HCT116 (cell line): ENCODE data around the gene UNC80. TPM values are rescaled to one million over a fixed set of nuclear protein-coding genes. Genes with fewer than 3 reads are reported as not detected.
A peak's percentile ranks its signal among the peaks of the same experiment; 100 is the strongest.

ENCODE experiments used
- ATAC-seq: fragments of 200-7000 bp; cut with Tn5 transposase; 2 replicates; pipeline ENCODE4 v1.9.1; 2020; ENCODE audit warnings: mild to moderate bottlenecking, moderate library complexity
- BruUV-seq: library from RNA; stranded (reverse); fragments of 400-500 nt; replicated peaks from 2 replicates; lab custom pipeline; 2021; lab: Mats Ljungman, UMichigan
- CTCF ChIA-PET: fragments of 300-600 bp; sonication (Branson Sonifier 250); formaldehyde crosslinking; loops from one replicate; lab custom pipeline; 2021; ENCODE audit warnings: antibody characterized with exemption; lab: Charles Lee
- POLR2A ChIA-PET: fragments of 300-600, 350-600 bp; sonication (Branson Sonifier 250); formaldehyde crosslinking; loops from one replicate; lab custom pipeline; 2021; ENCODE audit warnings: antibody characterized with exemption; lab: Charles Lee
- RAD21 ChIA-PET, 2 experiments: fragments of 300-600 bp; sonication (Branson Sonifier 250); formaldehyde crosslinking; loops; one replicate each; lab custom pipeline; 2023; ENCODE audit warnings: low total read pairs in 2 of 2; ENCODE audit not compliant: uncharacterized antibody in 2 of 2, unreplicated experiment in 2 of 2, low non-redundant PET in 1 of 2; lab: Charles Lee
- DNase-seq: peaks from one replicate; pipeline ENCODE4 v3.0.0-alpha.2; 2010; ENCODE audit warnings: low read depth, low spot score
- H2AFZ ChIP-seq: fragments of 200-600 bp; shearing (Covaris generic), sonication (generic); 2 replicates; pipeline ENCODE4 v1.6.1; 2017; ENCODE audit warnings: low read depth, mixed run types, mixed read lengths, antibody characterized with exemption, low read length; ENCODE audit not compliant: poor library complexity, severe bottlenecking
- H3K27ac ChIP-seq: 2 replicates; pipeline ENCODE4 v1.5.1; 2012; ENCODE audit warnings: low read depth, low read length
- H3K27me3 ChIP-seq: fragments of 200-600 bp; sonication (generic); 2 replicates; pipeline ENCODE4 v1.6.1; 2016; ENCODE audit warnings: mixed run types, low read length, mixed read lengths; ENCODE audit not compliant: insufficient read depth
- H3K36me3 ChIP-seq, 2 experiments: fragments of 200-500 bp in 1 of 2; fragments of 200-600 bp in 1 of 2; sonication (Bioruptor generic) in 1 of 2; sonication (generic) in 1 of 2; 2 replicates each; pipeline versions ENCODE4 v1.5.1 to v1.6.1; 2014 to 2016; ENCODE audit warnings: low read length in 2 of 2, inconsistent platforms in 1 of 2, mixed read lengths in 1 of 2, mixed run types in 1 of 2; ENCODE audit not compliant: insufficient read depth in 2 of 2, control insufficient read depth in 1 of 2
- H3K4me1 ChIP-seq, 2 experiments: fragments of 200-600 bp in 1 of 2; sonication (generic) in 1 of 2; 2 replicates each; pipeline versions ENCODE4 v1.5.1 to v1.6.1; 2012 to 2017; ENCODE audit warnings: low read length in 2 of 2, inconsistent platforms in 1 of 2, mild to moderate bottlenecking in 1 of 2, mixed read lengths in 1 of 2, mixed run types in 1 of 2, moderate library complexity in 1 of 2; ENCODE audit not compliant: insufficient read depth in 2 of 2, control insufficient read depth in 1 of 2
- H3K4me2 ChIP-seq: fragments of 200-600 bp; sonication (generic); 2 replicates; pipeline ENCODE4 v1.6.1; 2017; ENCODE audit warnings: mixed run types, low read length, mixed read lengths
- H3K4me3 ChIP-seq, 2 experiments: fragments of 200-600 bp in 1 of 2; sonication (generic) in 1 of 2; replicated peaks in 1 of 2; 2 replicates each; pipeline ENCODE4 v1.5.1; 2011 to 2016; ENCODE audit warnings: low read length in 2 of 2, control low read depth in 1 of 2, low read depth in 1 of 2, mild to moderate bottlenecking in 1 of 2, mixed read lengths in 1 of 2, mixed run types in 1 of 2
- H3K79me2 ChIP-seq: fragments of 200-600 bp; sonication (generic); 2 replicates; pipeline ENCODE4 v1.6.1; 2017; ENCODE audit warnings: mild to moderate bottlenecking, mixed run types, low read length, moderate library complexity, mixed read lengths; ENCODE audit not compliant: insufficient read depth
- H3K9ac ChIP-seq: fragments of 200-600 bp; sonication (generic); 2 replicates; pipeline ENCODE4 v1.6.1; 2016; ENCODE audit warnings: low read length, mixed read lengths
- H3K9me2 ChIP-seq: fragments of 200-600 bp; sonication (generic), shearing (Covaris generic); 2 replicates; pipeline ENCODE4 v1.6.1; 2017; ENCODE audit warnings: mixed run types, mild to moderate bottlenecking, moderate library complexity; ENCODE audit not compliant: insufficient read depth
- H3K9me3 ChIP-seq, 2 experiments: fragments of 200-500 bp in 1 of 2; fragments of 200-600 bp in 1 of 2; sonication (Bioruptor generic) in 1 of 2; sonication (generic) in 1 of 2; 2 replicates each; pipeline ENCODE4 v1.6.1; 2014 to 2017; ENCODE audit warnings: low read length in 2 of 2, mixed read lengths in 2 of 2, inconsistent platforms in 1 of 2, low read depth in 1 of 2, mild to moderate bottlenecking in 1 of 2, mixed run types in 1 of 2, moderate library complexity in 1 of 2; ENCODE audit not compliant: control insufficient read depth in 1 of 2, insufficient read depth in 1 of 2
- H4K20me1 ChIP-seq: fragments of 200-600 bp; sonication (generic), shearing (Covaris generic); 2 replicates; pipeline ENCODE4 v1.6.1; 2017; ENCODE audit warnings: mixed run types, mild to moderate bottlenecking, moderate library complexity; ENCODE audit not compliant: insufficient read depth
- ELF1 ChIP-seq: IDR thresholded peaks from 2 replicates; pipeline ENCODE4 v1.6.1; 2012; ENCODE audit warnings: low read depth, borderline replicate concordance
- RAD21 ChIP-seq: IDR thresholded peaks from 2 replicates; pipeline ENCODE4 v1.6.1; 2012; ENCODE audit warnings: low read depth, mild to moderate bottlenecking
- REST ChIP-seq: IDR thresholded peaks from 2 replicates; pipeline ENCODE4 v1.6.1; 2012; ENCODE audit warnings: low read depth
- SIN3A ChIP-seq: IDR thresholded peaks from 2 replicates; pipeline ENCODE4 v1.6.1; 2012; ENCODE audit warnings: low read depth
- intact Hi-C: fragments of 100-400 bp; cut with micrococcal nuclease; formaldehyde crosslinking; loops from 2 replicates; pipeline ENCODE4 v1.10.0; 2022
- total RNA-seq: library from RNA; stranded (reverse); gene quantifications from one replicate; pipeline ENCODE4 v1.2.1, GENCODE V29; 2021; ENCODE audit not compliant: unreplicated experiment
- TF ChIP-seq, protein P1 (sequence below): IDR thresholded peaks from 2 replicates; pipeline ENCODE4 v1.6.1; 2011; ENCODE audit warnings: mild to moderate bottlenecking, low read length, moderate library complexity; ENCODE audit not compliant: insufficient replicate concordance; ENCODE audit errors: extremely low read depth

The UNC80 gene
- total RNA-seq, 1 experiment from 2014 or later, result not detected

DNA sequence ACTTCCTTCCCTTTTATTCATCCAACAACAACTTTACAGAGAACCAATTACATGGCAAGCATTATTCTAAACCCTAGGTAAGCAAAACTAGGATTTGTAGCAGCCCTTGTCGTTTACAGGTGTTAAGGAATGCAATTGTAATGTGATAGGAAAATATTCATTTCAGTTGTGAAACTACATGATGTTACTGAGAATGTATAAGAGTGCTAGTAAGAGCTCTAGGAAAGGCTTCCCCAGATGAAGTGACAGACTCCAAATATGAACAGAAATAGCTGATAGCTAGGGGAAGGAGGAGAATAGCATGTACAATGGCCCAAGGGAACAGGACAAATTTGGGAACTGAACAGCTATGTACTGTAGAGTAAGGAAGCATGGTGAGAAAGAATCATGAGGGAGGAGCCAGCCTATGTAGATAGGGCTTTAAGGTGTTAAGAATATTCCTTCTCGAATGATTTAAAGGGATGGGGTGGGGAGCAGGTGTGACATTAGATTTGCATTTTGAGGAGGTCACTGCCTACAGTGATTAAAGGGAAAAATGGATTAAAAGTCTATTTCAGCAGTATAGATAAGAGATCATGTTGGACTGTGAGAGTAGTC lies 262.6 kb downstream of the UNC80 start:
- RAD21 ChIA-PET, result no interaction called here

More for the DNA sequence above, 262.6 kb downstream of the UNC80 start:
- Histone ChIP-seq H3K9me2 (no peaks in the 10 kb centered on the region), H3K27me3 (no peaks in the 10 kb centered on the region), H3K9me3 (no peaks in the 10 kb centered on the region), H3K4me1 (no peaks in the 10 kb centered on the region), H3K27ac (no peak overlapping the region), H3K79me2 (no peaks in the 10 kb centered on the region), H2AFZ (no peak overlapping the region), H3K36me3 (no peaks in the 10 kb centered on the region), H4K20me1 (no peaks in the 10 kb centered on the region), H3K4me2 (no peak overlapping the region), H3K9ac (no peak overlapping the region), H3K4me3 (no peak overlapping the region)
- TF ChIP-seq RAD21, result no peak
- TF ChIP-seq, protein P1, sequence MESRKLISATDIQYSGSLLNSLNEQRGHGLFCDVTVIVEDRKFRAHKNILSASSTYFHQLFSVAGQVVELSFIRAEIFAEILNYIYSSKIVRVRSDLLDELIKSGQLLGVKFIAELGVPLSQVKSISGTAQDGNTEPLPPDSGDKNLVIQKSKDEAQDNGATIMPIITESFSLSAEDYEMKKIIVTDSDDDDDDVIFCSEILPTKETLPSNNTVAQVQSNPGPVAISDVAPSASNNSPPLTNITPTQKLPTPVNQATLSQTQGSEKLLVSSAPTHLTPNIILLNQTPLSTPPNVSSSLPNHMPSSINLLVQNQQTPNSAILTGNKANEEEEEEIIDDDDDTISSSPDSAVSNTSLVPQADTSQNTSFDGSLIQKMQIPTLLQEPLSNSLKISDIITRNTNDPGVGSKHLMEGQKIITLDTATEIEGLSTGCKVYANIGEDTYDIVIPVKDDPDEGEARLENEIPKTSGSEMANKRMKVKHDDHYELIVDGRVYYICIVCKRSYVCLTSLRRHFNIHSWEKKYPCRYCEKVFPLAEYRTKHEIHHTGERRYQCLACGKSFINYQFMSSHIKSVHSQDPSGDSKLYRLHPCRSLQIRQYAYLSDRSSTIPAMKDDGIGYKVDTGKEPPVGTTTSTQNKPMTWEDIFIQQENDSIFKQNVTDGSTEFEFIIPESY, result no peak
- TF ChIP-seq SIN3A, result no peak
- no peak for TF ChIP-seq REST
- no peak for TF ChIP-seq ELF1
- BruUV-seq, result no TSS peak
- ChIA-PET POLR2A (no interaction called here), CTCF (no interaction called here)
- ATAC-seq (0 out of 2 replicates have a peak, but pooled peaks have one; percentile 17), DNase-seq (no peak)
- intact Hi-C loops, result no loop called here
